NCI-H2107 treated with DMSO at 0.1 percent for 48 hours (cell line): ENCODE results near the gene PELI2.
"Not testable (repeated sequence)": the region's sequence is repeated elsewhere in the genome, so short reads cannot be mapped to it uniquely, and the experiment has no call there.

Source experiments
- DNase-seq: peaks from one replicate; lab custom pipeline; 2025; ENCODE audit not compliant: unreplicated experiment; lab: John Stamatoyannopoulos, UW

PELI2 gene

DNA sequence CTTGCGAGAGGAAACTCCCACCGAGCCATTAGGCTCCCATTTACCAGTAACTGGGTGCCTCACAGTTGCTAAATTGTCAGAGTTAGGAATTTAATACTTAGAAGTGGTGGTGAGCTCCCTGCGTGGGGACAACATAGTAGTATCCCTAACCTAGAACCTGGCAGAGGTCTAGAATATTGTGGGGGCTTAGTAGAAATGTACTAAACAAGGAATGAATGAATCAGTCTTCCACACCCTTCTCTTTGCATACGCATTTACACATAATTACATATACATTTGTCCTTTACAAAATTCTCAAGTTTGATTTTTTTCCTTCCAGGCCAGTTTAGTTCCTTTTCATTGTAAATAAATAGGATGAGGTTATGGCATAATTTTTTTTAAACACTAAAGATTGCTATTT is 24.1 kb downstream of the PELI2 start:
- no peak for DNase-seq

DNA sequence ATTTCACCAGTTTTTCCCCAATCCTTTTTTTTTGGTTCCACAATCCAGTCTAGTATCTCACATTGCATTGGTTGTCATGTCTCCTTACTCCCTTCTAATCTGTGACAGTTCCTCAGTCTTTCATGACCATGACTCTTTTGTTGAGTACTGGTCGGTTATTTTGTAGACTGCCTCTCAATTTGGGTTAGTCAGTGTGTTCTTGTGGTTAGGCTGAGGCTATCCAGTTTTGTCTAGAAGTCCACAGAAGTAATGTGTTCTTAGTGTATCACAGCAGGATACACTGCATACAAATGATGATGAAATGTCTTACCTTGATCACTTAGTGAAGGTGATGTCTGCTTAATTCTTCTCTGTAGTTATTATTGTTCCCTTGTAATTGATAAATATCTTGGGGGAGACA is 24.8 kb downstream of the PELI2 start:
- DNase-seq = peak; percentile 59

DNA sequence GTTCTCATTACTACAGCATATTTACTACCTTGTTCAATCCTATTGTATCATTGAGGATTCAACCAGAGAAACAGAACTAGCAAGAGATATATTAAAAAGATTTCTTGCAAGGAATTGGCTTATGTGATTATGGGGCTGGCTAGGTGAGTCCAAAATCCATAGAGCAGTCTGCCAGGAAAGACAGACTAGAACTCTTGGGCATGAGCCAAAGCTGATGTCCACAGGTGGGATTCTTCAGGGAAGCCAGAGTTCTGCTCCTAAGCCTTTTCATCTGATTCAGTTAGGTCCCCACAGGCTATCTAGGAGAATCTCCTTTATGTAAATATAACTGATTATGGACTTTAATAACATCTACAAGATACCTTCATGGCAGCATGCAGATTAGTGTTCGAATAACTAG is 26.0 kb downstream of the PELI2 start:
- DNase-seq = no peak

DNA sequence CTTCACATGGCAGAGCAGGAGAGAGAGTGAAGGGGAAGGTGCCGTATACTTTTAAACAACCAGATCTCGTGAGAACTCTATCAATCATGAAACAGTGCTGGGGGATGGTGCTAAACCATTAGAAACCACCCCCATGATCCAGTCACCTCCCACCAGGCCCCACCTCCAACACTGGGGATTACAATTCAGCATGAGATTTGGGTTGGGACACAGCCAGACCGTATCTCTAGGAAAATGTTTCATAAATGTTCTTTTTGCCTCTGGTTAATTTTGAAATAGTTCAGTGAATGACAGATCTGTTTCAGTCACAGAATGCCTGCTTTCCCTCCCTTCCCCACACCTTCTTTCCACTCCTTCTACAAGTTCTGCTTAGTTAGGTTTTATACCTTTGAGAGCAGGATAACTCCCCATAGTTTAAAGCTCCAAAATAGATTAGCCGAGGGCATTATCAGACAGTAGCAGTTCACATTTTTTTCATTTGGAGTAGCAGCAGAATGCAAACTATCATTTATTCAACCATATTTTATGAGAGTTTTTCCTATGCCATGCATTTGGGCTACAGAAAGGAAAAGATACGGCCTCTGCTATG is 27.1 kb downstream of the PELI2 start:
- no peak for DNase-seq

DNA sequence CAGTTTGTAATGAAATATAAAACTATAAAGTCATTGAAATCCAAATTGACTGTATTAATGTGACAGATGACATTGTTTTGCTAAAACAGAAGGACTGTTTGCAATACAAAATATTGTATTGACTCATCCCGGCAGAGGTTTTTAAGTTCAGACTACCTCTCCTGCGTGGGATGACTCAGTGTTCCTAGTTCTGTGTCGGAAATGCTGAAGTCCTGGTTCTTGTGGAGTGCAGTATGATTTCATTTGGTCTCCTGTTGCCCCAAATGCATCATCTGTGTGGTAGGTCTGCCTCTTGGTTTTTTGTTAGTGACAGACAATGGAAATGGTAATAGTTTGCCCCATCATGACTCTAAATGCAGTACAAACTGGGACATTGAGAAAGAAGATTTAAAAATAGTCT is 27.8 kb downstream of the PELI2 start:
- no peak for DNase-seq

DNA sequence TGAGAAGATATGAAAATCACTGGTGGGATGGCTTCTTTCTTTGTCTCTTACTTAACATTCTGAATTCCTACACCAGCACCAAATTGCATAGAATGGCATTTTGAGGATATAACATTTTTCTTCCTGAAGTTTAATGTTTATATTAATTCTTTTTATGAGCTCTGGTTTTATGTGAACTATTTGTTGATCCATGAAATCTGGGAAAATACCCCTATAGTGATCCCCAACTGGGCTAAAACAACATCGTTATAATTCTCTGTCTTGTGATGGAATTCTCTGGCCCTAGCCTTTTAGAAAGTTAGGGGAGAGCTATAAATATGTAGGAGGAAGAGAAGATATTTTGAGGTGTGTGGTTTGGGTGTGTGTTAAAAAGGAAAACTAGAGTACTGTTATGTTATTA is 29.2 kb downstream of the PELI2 start:
- DNase-seq = no peak

DNA sequence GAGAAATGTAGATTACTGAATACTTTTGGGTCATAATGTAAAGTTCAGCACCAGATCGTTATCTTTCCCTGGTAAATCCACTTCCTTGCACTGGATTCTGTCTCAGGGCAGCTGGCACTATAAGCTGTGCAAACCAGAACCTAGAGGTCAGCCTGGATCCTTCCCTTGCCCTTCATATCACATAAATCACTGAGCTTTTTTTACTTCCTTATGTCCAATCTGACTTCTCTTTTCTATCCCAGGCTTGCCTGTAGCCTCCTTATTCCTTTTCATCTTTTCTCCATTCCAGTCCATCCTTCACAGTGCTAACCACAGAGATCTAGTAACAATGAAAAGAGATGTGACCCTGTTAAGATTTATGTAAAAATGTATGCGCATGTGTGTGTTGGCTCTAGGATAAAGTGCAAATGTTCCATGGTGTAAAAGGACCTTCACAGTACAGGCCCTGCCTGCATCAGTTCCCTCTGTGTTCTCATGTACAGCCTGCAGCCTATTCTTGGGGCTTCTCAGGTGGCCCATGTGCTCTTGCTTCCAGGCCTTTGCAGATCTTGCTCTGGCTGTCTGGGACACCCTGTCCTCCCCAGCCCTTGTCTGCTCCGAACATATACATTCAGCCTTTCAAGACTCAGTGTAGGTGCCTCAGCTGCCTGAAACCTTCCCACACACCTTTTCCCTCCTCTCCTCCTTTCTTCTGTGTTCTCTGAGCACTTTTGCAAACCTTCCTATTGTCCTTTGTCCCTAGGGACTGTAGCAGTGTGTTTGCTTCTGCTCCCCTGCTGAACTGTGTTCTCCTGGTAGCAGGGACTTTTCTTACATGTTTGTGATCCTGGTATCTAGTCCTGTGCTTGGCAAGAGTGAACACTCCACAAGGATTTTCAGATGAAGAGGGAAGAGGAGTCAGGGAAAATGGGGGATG is 30.0 kb downstream of the PELI2 start:
- peak; percentile 85 for DNase-seq

DNA sequence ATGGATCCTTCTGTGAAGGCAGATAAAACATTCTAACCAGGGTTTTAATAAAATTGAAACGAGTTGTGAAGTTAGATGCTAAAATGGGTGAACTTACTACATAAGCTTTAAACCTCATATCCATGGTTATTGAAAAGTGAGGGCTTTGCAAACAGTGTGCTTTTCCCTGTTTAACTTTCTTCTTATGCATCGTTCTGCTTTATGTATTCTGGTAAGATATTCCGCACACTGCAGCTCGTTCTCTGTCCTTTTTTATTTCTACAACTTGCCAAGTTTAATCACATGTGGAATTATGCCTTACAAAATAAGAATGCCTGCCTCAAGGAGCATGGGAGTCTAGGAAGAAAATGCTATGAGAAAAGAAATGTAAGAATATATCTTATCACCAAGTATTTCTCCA is 30.9 kb downstream of the PELI2 start:
- no peak for DNase-seq

DNA sequence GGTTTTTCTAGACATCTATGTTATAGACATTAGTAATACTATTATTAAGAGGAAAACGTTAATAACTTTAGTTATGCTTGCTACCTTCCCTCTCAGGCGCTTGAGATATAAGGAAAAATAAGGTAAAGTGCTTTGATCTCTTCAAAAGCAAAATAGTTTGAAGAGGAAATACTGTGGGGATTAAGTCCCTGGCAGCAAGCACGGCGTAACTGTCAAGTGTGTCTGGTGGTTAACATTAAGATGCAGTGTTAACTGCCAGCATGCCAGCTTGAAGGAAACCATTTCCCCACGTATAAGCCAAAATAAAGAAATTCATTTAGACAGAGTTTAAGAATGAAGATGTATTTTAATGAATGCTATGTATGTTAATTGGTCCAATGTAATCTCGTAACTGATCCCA is 31.8 kb downstream of the PELI2 start:
- DNase-seq = no peak

DNA sequence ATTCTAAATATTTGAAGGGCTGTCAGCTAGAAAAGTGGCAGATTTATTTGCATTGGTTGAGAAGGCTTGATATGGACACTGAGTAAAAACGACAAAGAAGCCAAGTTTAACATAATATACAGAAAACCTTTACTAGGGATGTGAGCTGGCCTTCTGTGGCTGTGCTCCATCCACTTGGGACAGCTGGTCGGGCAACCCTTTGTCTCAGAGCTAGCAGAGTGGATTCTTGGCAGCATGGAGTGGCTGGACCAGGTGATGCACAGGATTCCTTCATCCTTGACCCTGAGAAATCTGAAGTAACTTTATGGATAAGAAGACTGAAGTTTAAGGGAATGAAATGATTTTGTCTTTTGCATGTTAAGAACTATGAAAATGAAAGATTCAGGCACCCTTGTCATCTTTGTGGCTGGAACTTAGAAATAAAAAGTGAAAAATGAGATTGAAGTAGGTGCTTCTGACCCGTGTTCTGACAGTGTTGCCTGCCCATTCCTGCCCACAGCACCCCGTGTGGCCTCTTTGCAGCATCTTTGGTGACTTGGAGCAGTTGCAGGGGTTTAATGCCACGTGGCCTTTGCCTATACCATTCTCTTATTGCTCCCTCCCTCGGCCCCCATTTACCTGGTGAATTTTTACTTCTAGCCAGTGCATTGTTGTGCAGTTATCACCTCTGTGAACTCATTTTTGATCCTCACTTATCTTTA is 32.6 kb downstream of the PELI2 start:
- DNase-seq = no peak

DNA sequence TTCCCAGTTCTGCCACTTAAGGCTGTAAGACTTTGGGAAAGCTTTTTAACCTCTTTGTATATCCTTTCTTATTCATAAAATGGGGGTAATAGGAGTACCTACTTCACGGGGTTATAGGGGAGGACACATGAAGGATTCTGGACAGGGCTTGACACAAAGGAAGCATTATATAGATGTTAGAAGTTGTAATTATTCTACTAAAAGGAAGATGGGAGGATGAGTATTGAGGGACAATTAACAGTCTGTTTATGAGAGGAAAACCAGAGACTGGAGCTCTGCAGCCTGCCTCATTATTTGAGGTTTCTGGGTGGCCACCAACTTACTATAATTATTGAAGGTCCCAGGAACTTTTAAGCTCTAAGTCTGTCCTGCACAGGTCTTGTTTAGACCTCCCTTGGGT is 34.0 kb downstream of the PELI2 start:
- DNase-seq = no peak

DNA sequence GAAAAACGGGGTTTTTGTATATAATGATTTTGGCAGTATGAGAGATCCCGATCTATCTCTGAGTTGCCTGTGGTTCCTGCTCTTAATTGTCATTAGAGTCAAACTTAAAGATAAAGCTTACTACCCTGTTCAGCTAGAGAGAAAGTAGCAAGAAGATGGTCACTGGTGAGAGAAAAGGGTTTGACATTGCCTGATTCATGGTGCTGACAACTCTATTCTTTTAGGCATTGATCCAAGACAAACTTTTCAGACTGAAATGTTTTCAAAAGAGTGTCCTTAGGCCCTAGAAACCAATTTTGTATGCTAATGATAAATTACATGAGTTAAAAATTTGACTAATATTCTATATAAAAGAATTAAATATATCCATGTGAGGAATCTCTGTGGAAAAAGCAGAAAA is 35.1 kb downstream of the PELI2 start:
- DNase-seq = no peak

DNA sequence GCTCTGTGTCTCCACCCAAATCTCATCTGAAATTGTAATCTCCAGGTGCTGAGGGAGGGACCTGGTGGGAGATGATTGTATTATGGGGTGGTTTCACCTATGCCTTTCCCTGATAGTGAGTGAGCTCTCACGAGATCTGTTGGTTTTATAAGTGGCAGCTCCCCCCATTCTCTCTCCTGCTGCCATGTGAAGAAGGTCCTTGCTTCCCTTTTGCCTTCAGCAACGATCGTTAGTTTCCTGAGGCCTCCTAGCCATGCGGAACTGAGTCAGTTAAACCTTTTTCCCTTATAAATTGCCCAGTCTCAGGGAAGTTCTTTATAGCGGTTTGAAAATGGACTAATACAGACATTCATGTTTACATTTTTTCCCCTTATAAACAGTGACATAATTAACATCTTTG is 36.1 kb downstream of the PELI2 start:
- DNase-seq = no peak

DNA sequence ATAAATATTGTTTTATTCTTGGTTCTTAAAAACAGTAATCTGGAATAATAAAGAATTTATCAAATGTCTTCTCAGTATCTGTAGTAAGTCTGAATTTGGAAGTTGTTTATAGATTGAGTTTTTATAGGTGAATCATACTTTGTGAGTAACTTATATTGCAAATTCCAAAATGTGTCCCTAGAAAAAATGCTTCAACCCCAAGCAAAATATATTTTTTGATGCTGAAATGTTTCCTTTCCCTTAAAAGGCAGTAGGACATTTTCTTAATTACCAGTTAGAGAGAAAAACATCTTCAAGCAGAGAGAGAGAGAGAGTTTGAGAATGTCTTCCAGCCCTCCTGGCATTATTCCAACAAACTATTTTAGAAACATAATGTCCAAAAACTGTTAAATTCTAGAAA is 37.9 kb downstream of the PELI2 start:
- no peak for DNase-seq

DNA sequence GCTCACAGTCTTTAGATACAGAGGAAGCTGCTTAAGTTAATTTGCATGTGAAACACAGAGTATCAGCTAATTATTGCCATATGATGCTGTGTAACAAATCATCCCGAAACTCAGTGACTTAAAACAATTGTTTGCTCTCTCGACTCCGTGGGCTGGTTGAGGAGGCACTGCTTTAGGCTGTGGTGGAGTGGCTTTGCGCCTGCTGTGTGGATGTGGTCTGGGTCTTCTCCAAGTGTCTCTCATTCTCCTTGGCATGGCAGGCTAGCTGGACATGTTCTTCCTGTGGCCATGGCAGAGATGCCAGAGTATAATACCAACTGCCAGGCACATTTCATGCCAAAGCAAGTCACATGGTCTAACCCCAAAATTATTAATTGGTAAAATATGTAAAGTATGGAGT is 40.9 kb downstream of the PELI2 start:
- DNase-seq = no peak

DNA sequence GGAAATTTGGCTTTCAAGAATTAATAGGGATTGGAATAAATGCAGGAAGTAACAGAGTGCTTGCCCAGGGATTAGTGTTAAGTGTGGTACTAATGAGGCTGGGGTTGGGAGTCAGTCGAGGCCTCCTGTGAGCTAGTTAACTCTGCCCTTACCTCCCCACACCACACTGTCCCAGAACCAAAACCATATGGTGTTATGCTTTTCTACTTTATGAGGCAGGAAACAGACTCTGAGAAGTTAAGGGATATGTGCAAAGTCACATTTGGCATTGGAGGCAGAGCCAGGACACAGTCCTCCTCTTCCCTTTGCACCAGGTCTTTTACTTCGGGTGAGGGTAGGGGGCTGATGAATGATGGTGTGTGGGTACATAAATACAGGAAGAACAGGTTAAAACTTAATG is 41.9 kb downstream of the PELI2 start:
- no peak for DNase-seq

DNA sequence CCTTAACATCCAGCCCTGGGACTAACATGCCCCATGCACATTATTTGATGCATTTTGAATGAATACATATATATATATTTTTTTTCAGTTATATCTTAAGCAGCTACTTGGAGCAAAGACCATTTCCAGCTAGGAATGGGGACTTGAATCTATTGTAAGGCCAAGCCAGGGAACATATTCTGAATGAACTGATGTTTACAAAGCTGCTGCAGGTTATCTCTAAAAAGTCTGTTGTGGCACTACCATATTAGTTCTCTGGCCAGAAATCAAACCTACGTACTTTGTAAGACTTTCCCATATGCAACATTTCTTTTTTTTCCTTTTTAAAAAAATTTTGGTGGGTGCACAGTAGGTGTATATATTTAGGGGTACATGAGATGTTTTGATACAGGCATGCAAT is 43.4 kb downstream of the PELI2 start:
- DNase-seq = no peak

DNA sequence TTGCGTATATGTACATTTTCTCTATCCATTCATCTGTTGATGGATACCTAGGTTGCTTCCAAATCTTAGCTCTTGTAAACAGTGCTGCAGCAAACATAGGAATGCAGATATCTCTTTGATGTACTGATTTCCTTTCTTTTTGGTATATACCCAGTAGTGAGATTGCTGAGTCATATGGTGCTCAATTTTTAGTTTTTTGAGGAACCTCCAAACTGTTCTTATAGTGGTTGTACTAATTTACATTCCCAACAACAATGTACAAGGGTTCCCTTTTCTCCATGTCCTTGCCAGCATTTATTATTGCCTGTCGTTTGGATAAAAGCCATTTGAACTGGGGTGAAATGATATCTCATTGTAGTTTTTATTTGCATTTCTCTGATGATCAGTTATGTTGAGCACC is 44.3 kb downstream of the PELI2 start:
- DNase-seq = no peak

DNA sequence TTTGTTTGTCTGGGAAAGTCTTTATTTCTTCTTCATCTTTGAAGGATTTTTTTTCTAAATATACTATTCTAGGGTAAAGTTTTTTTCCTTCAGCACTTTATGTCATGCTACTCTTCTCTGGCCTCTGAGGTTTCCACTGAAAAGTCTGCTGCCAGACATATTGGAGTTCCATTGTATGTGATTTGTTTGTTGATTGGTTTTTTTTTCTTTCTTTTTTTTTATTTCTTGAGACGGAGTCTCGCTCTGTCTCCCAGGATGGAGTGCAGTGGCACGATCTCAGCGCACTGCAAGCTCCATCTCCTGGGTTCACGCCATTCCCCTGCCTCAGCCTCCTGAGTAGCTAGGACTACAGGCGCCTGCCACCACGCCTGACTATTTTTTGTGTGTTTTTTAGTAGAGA is 48.4 kb downstream of the PELI2 start:
- DNase-seq = not testable (repeated sequence)

DNA sequence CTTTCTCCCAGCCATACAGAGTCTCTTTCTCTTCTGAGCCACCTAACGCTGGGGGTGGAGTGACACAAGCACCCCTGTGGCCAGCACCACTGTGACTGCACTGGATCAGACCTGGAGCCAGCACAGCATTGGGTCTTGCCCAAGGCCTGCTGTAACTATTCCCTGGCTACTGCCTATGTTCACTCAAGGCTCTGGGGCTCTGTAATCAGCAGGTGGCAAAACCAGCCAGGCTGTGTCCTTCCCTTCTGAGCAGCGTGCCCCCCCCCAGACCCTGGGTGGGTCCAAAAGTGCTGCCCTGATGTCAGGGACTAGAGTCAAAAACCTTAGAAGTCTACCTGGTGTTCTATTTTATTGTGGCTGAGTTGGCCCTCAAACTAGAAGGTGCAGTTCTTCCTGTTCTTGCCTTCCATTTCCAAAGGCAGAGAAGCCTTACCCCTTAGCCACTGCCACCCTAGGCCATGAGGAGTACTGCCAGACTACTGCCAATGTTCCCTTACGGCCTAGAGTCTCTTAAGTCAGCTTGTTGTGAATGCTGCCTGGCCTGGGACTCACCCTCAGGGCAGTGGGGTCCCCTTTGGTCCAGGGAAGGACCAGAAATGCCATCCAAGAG is 49.9 kb downstream of the PELI2 start:
- DNase-seq = no peak

DNA sequence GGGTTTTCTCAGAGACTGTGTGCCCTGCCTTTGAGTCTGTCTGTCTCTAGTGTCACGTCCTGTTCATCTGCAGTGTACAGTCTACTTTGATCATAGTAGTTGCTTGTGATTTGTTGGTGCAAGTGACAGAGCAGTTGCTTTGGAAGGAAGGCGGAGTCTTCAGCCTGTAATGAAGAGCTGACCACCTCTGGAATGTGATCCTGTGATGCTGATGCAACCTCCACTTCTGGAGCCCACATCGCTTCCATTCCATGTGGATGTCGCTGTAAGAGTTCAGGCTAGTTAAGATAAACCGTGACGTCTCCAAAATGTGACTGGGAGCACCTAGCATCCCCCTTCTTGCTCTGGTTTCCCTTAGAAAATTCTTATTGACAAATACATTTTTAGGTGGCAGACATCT is 51.8 kb downstream of the PELI2 start:
- no peak for DNase-seq
